ENCODE results near the gene TNFRSF14.
"Not testable (repeated sequence)": the region's sequence is repeated elsewhere in the genome, so short reads cannot be mapped to it uniquely, and the experiment has no call there.

Gene TNFRSF14

GRCh38 chr1:2560299-2561073 lies 4.3 kb downstream of the TNFRSF14 start:
- TF ChIP-seq POLR2AphosphoS5 (IDR thresholded peaks at IDR 0.05; ENCODE audit: low read depth, low read length) (no peak), TAF1 (IDR thresholded peaks at IDR 0.05; ENCODE audit: borderline replicate concordance, low read depth, low read length) (no peak), POLR2A (IDR thresholded peaks at IDR 0.05; ENCODE audit: low read depth, low read length) (no peak)
- DNase-seq (ENCODE audit: insufficient read length) (no peak), FAIRE-seq (no peak)

- no peak for TF ChIP-seq POLR2A (IDR thresholded peaks at IDR 0.05; ENCODE audit: low read depth, low read length)
- TF ChIP-seq POLR2AphosphoS5 (IDR thresholded peaks at IDR 0.05; ENCODE audit: low read depth, low read length), result no peak
- TF ChIP-seq TAF1 (IDR thresholded peaks at IDR 0.05; ENCODE audit: borderline replicate concordance, low read depth, low read length), result no peak
- no peak for FAIRE-seq
- no peak for DNase-seq (ENCODE audit: insufficient read length)
Observed at GRCh38 chr1:2561446-2561845, 5.3 kb downstream of the TNFRSF14 start.

- DNase-seq (ENCODE audit: insufficient read length), result no peak
- no peak for FAIRE-seq
- TF ChIP-seq TAF1 (IDR thresholded peaks at IDR 0.05; ENCODE audit: borderline replicate concordance, low read depth, low read length) (no peak), POLR2AphosphoS5 (IDR thresholded peaks at IDR 0.05; ENCODE audit: low read depth, low read length) (no peak), POLR2A (IDR thresholded peaks at IDR 0.05; ENCODE audit: low read depth, low read length) (no peak)
Observed at GRCh38 chr1:2561898-2562895, 6.0 kb downstream of the TNFRSF14 start.

GRCh38 chr1:2563205-2563604 lies 7.0 kb downstream of the TNFRSF14 start:
- FAIRE-seq (no peak), DNase-seq (ENCODE audit: insufficient read length) (no peak)
- TF ChIP-seq POLR2A (IDR thresholded peaks at IDR 0.05; ENCODE audit: low read depth, low read length) (no peak), POLR2AphosphoS5 (IDR thresholded peaks at IDR 0.05; ENCODE audit: low read depth, low read length) (no peak), TAF1 (IDR thresholded peaks at IDR 0.05; ENCODE audit: borderline replicate concordance, low read depth, low read length) (no peak)

- no peak for FAIRE-seq
- no peak for DNase-seq (ENCODE audit: insufficient read length)
- no peak; the same call in 1 of the 2 replicates for TF ChIP-seq POLR2AphosphoS5 (IDR thresholded peaks at IDR 0.05; ENCODE audit: low read depth, low read length)
- no peak; the same call in 1 of the 2 replicates for TF ChIP-seq POLR2A (IDR thresholded peaks at IDR 0.05; ENCODE audit: low read depth, low read length)
- no peak for TF ChIP-seq TAF1 (IDR thresholded peaks at IDR 0.05; ENCODE audit: borderline replicate concordance, low read depth, low read length)
Observed at GRCh38 chr1:2564006-2564814, 8.0 kb downstream of the TNFRSF14 start.

GRCh38 chr1:2564815-2565374 lies 8.7 kb downstream of the TNFRSF14 start:
- no peak for DNase-seq (ENCODE audit: insufficient read length)
- no peak for TF ChIP-seq TAF1 (IDR thresholded peaks at IDR 0.05; ENCODE audit: borderline replicate concordance, low read depth, low read length)
- TF ChIP-seq POLR2A (IDR thresholded peaks at IDR 0.05; ENCODE audit: low read depth, low read length), result no peak
- no peak for TF ChIP-seq POLR2AphosphoS5 (IDR thresholded peaks at IDR 0.05; ENCODE audit: low read depth, low read length)
- no peak for FAIRE-seq

- DNase-seq (ENCODE audit: insufficient read length) (no peak), FAIRE-seq (no peak)
- TF ChIP-seq POLR2AphosphoS5 (IDR thresholded peaks at IDR 0.05; ENCODE audit: low read depth, low read length) (no peak; the same call in 1 of the 2 replicates), TAF1 (IDR thresholded peaks at IDR 0.05; ENCODE audit: borderline replicate concordance, low read depth, low read length) (no peak), POLR2A (IDR thresholded peaks at IDR 0.05; ENCODE audit: low read depth, low read length) (no peak)
Observed at GRCh38 chr1:2566101-2567045, 10.2 kb downstream of the TNFRSF14 start.

- no peak for DNase-seq (ENCODE audit: insufficient read length)
- TF ChIP-seq POLR2AphosphoS5 (IDR thresholded peaks at IDR 0.05; ENCODE audit: low read depth, low read length) (no peak), TAF1 (IDR thresholded peaks at IDR 0.05; ENCODE audit: borderline replicate concordance, low read depth, low read length) (no peak), POLR2A (IDR thresholded peaks at IDR 0.05; ENCODE audit: low read depth, low read length) (no peak; the same call in 1 of the 2 replicates)
- no peak for FAIRE-seq
Observed at GRCh38 chr1:2567083-2567679, 11.0 kb downstream of the TNFRSF14 start.

GRCh38 chr1:2568187-2568816 lies 12.1 kb downstream of the TNFRSF14 start:
- peak; percentile 84 for FAIRE-seq

More at GRCh38 chr1:2568187-2568816, 12.1 kb downstream of the TNFRSF14 start:
- DNase-seq (ENCODE audit: insufficient read length), result not testable (repeated sequence)
